Measurements from ENCODE around the gene CSMD2. TPM values are rescaled to one million over a fixed set of nuclear protein-coding genes. Genes with fewer than 3 reads are reported as not detected.

CSMD2 gene
- total RNA-seq, 2 experiments from 2014 or later = not detected

DNA sequence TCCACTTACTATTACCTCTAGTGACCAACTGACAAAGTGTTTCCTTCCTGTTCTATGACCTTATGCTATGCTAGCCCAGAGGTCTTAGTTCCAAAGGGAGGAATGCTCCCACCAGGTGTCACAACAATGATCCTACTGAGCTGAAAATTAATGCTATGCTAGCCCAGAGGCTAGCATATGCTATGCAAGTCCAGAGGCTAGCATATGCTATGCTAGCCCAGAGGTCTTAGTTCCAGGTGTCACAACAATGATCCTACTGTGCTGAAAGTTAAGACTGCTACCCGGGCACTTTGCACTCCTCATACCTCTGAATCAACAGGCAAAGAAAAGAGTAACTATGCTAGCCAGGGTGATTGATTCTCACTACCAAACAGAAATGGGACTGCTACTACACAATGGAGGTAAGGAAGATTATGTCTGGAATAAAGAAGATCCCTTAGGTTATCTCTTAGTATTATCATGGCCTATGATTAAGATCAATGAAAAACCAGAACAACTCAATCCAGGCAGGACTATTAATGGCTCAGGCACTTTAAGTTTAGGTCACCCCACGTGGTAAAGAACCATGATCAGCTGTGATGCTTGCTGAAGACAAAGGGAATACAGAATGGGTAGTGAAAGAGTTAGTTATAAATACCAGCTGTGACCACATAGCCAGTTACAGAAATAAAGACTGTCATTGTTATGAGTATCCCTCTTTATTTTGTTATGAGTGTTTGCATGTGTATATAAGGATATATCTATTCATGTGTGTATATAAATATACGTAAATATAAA is 114.1 kb downstream of the CSMD2 start:
- Mint-ChIP-seq H3K36me3 (ENCODE audit: low read depth) (no peaks in the 10 kb centered on the region), H3K27ac (no peak overlapping the region), H3K27me3 (no peaks in the 10 kb centered on the region), H3K9me3 (no peaks in the 10 kb centered on the region), H3K4me3 (no peak overlapping the region), H3K4me1 (no peaks in the 10 kb centered on the region)
- no peak for DNase-seq
- ChIA-PET CTCF (no interaction called here), POLR2A (no interaction called here)

- Mint-ChIP-seq H3K9me3 (no peaks in the 10 kb centered on the region), H3K27ac (no peak overlapping the region), H3K27me3 (no peaks in the 10 kb centered on the region), H3K4me3 (no peak overlapping the region), H3K4me1 (no peaks in the 10 kb centered on the region), H3K36me3 (ENCODE audit: low read depth) (no peaks in the 10 kb centered on the region)
- POLR2A ChIA-PET = no interaction called here
- CTCF ChIA-PET = no interaction called here
- no peak for DNase-seq
Measured at GRCh38 chr1:34049994-34050393, 115.0 kb downstream of the CSMD2 start.

- Mint-ChIP-seq H3K27ac (no peak overlapping the region), H3K27me3 (no peaks in the 10 kb centered on the region), H3K36me3 (ENCODE audit: low read depth) (no peaks in the 10 kb centered on the region), H3K4me1 (no peaks in the 10 kb centered on the region), H3K4me3 (no peak overlapping the region), H3K9me3 (no peaks in the 10 kb centered on the region)
- CTCF ChIA-PET = no interaction called here
- POLR2A ChIA-PET = no interaction called here
- DNase-seq = no peak
Measured at GRCh38 chr1:34049477-34049876, 115.6 kb downstream of the CSMD2 start.

GRCh38 chr1:34037856-34038255 is 127.2 kb downstream of the CSMD2 start:
- H3K4me3 Mint-ChIP-seq = no peak overlapping the region
- H3K27ac Mint-ChIP-seq = no peak overlapping the region
- ChIA-PET CTCF (no interaction called here), POLR2A (interaction anchor here (0.6 kb wide), 1 partner anchor 157 kb away, joined by 5 read pairs; no protein-coding TSS in a partner anchor)
- H3K4me1 Mint-ChIP-seq = no peaks in the 10 kb centered on the region
- no peak for DNase-seq
- peaks cover 5% of the 10 kb centered on the region for H3K27me3 Mint-ChIP-seq
- H3K36me3 Mint-ChIP-seq (ENCODE audit: low read depth) = no peaks in the 10 kb centered on the region
- no peaks in the 10 kb centered on the region for H3K9me3 Mint-ChIP-seq

DNA sequence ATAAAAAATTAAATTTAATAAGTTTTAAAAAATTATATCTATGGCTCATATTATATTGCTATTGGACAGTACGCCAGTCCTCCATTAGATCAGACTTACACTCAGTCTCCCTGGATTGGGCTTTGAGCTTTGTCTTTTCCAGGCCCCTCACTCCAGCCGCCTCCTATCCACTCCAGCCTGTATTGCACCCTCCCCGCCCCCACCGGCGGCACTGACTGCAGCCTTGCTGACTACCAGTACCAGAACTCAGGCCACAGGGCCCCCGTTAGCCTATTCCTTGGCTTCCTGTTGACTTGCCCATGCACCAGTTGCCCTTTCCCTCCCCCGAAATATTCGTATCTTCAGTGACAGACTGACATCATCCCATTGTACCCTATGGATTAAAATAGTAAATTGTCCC is 127.9 kb downstream of the CSMD2 start:
- Mint-ChIP-seq H3K27me3 (peaks cover 6% of the 10 kb centered on the region), H3K4me3 (no peak overlapping the region), H3K9me3 (no peaks in the 10 kb centered on the region), H3K36me3 (ENCODE audit: low read depth) (no peaks in the 10 kb centered on the region), H3K4me1 (no peaks in the 10 kb centered on the region), H3K27ac (no peak overlapping the region)
- CTCF ChIA-PET = no interaction called here
- no peak for DNase-seq
- POLR2A ChIA-PET = no interaction called here

- ChIA-PET POLR2A (no interaction called here), CTCF (no interaction called here)
- no peaks in the 10 kb centered on the region for H3K4me1 Mint-ChIP-seq
- no peak overlapping the region for H3K4me3 Mint-ChIP-seq
- no peak overlapping the region for H3K27ac Mint-ChIP-seq
- H3K36me3 Mint-ChIP-seq (ENCODE audit: low read depth) = no peaks in the 10 kb centered on the region
- no peak for DNase-seq
- peaks cover 6% of the 10 kb centered on the region for H3K27me3 Mint-ChIP-seq
- H3K9me3 Mint-ChIP-seq = no peaks in the 10 kb centered on the region
Measured at GRCh38 chr1:34034036-34034435, 131.0 kb downstream of the CSMD2 start.

DNA sequence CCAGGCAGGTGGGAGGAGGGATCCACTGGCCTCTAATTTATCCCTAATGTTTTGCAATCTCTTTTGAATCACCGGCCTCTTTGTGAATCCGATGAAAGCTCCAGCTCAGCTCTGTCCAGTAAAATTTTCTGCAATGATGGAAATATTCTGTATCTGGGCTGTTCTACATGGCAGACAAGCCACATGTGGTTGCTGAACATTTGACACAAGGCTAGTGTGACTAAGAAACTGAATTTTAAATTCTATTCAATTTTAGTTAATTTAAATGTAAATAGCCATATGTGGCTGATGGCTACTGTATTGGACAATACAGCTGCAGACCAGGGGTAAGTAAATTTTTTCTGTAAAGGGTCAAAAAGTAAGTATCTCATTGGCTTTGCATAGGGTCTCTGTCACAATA is 135.1 kb downstream of the CSMD2 start:
- Mint-ChIP-seq H3K4me3 (no peak overlapping the region), H3K4me1 (no peaks in the 10 kb centered on the region), H3K9me3 (no peaks in the 10 kb centered on the region), H3K27me3 (peaks cover 11% of the 10 kb centered on the region), H3K36me3 (ENCODE audit: low read depth) (no peaks in the 10 kb centered on the region), H3K27ac (no peak overlapping the region)
- no peak for DNase-seq
- ChIA-PET CTCF (no interaction called here), POLR2A (no interaction called here)

DNA sequence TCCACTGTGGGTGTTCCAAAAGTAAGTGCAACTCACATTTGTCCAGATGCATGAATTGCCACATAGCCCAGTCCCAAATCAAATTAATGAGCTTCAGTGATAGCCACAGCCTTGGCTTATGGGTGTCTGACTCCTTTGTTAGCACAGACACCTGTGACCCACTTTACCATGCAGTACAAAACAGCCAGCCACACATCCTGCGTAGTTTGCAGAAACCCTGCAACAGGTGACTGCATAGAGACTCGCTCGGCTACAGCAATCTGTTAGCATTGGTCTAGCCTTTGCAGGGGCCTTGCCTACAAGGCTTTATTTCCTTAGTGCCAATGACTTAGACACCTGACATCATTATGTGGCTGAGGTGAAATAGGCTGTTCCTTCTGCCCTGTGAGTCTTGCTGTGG is 135.5 kb downstream of the CSMD2 start:
- CTCF ChIA-PET = interaction anchor here (1.0 kb wide), 1 partner anchor 37 kb away, joined by 6 read pairs; no protein-coding TSS in a partner anchor
- Mint-ChIP-seq H3K4me1 (no peaks in the 10 kb centered on the region), H3K9me3 (no peaks in the 10 kb centered on the region), H3K4me3 (no peak overlapping the region), H3K36me3 (ENCODE audit: low read depth) (no peaks in the 10 kb centered on the region), H3K27ac (no peak overlapping the region), H3K27me3 (peaks cover 8% of the 10 kb centered on the region)
- no peak for DNase-seq
- POLR2A ChIA-PET = no interaction called here

DNA sequence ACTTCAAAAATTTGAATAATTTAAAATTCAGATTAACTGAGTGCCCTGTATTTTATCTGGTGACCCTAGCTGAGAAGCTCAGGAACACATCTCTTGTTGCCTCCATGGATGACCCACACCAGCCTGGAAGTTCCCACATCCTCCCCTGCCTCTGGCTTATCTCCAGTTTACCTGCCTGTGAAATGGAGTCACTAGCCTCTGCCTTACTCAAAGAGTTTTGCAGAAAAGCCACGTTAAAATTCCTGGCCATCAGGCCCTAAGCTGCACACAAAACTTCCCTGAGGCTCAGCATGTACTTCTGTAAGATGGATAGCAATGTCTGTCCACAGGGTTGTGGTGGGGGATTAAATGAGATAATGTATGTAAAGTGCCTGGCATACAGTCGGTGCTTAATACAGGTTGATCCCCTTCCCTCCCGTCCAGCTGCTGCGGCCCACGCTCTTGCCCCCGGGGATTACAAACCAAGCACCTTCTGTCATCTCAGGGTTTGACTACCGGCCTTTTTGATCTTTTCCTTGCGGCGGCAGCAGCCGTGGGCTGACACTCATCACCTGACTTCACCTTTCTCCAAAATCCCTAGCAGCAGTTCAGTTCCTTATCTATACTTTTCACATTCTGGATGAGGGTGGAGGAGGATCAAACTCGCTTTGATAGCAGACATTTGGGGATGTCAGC is 136.5 kb downstream of the CSMD2 start:
- Mint-ChIP-seq H3K27ac (no peak overlapping the region), H3K36me3 (ENCODE audit: low read depth) (no peaks in the 10 kb centered on the region), H3K4me1 (no peaks in the 10 kb centered on the region), H3K27me3 (peaks cover 6% of the 10 kb centered on the region), H3K4me3 (no peak overlapping the region), H3K9me3 (no peaks in the 10 kb centered on the region)
- CTCF ChIA-PET = interaction anchor here (1.0 kb wide), 1 partner anchor 36 kb away, joined by 6 read pairs; no protein-coding TSS in a partner anchor
- DNase-seq = no peak
- POLR2A ChIA-PET = no interaction called here

- ChIA-PET CTCF (no interaction called here), POLR2A (no interaction called here)
- H3K9me3 Mint-ChIP-seq = no peaks in the 10 kb centered on the region
- DNase-seq = no peak
- no peak overlapping the region for H3K27ac Mint-ChIP-seq
- H3K27me3 Mint-ChIP-seq = peaks cover 5% of the 10 kb centered on the region
- no peak overlapping the region for H3K4me3 Mint-ChIP-seq
- no peaks in the 10 kb centered on the region for H3K4me1 Mint-ChIP-seq
- no peaks in the 10 kb centered on the region for H3K36me3 Mint-ChIP-seq (ENCODE audit: low read depth)
Measured at GRCh38 chr1:34025675-34026074, 139.4 kb downstream of the CSMD2 start.

GRCh38 chr1:34024485-34024884 is 140.5 kb downstream of the CSMD2 start:
- ChIA-PET POLR2A (no interaction called here), CTCF (no interaction called here)
- DNase-seq = no peak
- Mint-ChIP-seq H3K4me1 (no peaks in the 10 kb centered on the region), H3K27me3 (peaks cover 5% of the 10 kb centered on the region), H3K4me3 (no peak overlapping the region), H3K36me3 (ENCODE audit: low read depth) (no peaks in the 10 kb centered on the region), H3K9me3 (no peaks in the 10 kb centered on the region), H3K27ac (no peak overlapping the region)

DNA sequence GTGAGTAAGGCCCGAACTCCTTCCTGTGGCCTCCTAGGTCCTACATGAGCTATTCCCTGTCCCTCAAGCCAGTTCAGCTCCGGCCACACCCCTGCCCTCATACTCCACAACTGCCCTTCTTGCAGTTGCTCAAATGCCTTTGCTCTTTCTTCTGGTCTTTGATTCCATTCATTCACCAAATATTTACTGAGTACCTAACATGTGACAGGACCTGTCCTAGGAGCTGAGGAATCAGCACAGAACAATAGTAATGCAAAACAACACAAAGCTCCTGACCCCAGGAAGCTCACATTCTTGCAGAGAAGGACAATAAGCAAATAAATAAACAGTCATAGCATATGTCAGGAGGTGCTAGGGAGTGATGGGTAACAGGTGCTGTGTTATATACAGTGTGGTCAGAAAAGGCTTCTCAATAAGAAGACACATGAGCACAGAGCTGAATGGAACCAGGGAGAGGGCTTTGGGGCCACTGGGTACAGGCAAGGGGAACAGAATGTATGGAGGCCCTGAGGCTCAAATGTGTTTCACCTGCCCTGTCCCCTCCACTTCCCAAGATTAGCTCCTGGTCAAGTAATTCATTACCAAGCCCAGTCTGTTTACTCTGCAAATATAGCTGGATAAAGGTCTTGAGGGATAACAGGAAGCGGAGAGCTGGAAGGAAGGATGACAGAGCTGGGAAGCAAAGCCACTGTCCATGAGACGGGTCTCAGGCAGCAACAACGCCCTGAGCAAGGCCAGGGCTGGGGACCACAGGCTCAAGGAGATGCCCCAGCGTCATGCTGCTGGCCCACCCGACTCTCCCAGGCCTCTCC is 145.1 kb downstream of the CSMD2 start:
- Mint-ChIP-seq H3K27me3 (no peaks in the 10 kb centered on the region), H3K4me3 (no peak overlapping the region), H3K9me3 (no peaks in the 10 kb centered on the region), H3K4me1 (no peaks in the 10 kb centered on the region), H3K27ac (no peak overlapping the region), H3K36me3 (ENCODE audit: low read depth) (no peaks in the 10 kb centered on the region)
- POLR2A ChIA-PET = no interaction called here
- CTCF ChIA-PET = no interaction called here
- no peak for DNase-seq

DNA sequence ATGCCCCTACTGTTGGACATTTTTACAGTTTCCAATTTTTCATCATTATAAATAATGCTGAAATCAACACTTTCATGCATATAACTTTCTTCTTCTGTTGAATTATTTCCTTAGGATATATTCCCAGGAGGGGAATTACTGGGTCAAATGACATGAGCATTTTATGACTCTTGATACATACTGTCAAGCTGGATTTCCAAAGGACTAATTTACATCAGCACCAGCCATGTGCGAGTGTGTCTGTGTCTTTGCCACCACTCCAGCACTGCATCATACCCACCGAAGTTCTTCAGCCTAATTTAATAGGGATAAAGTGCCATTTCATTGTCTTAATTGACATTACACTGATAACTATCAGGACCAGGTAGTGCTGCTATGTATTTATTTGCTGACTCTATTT is 146.7 kb downstream of the CSMD2 start:
- CTCF ChIA-PET = no interaction called here
- H3K27me3 Mint-ChIP-seq = no peaks in the 10 kb centered on the region
- H3K9me3 Mint-ChIP-seq = no peaks in the 10 kb centered on the region
- no peaks in the 10 kb centered on the region for H3K36me3 Mint-ChIP-seq (ENCODE audit: low read depth)
- POLR2A ChIA-PET = no interaction called here
- DNase-seq = no peak
- H3K27ac Mint-ChIP-seq = no peak overlapping the region
- H3K4me3 Mint-ChIP-seq = no peak overlapping the region
- no peaks in the 10 kb centered on the region for H3K4me1 Mint-ChIP-seq
